Liver (tissue), 9 donors: ENCODE results near the gene ARMH1. TPM values are rescaled to one million over a fixed set of nuclear protein-coding genes. Genes with fewer than 3 reads are reported as not detected.

Experiments used
- DNase-seq: peaks from one replicate; pipeline ENCODE4 v3.0.0-alpha.2; 2017; ENCODE audit warnings: low spot score
- H3K27ac ChIP-seq, 2 donors: one replicate each; pipeline ENCODE4 v1.7.0; 2013; ENCODE audit warnings: inconsistent platforms in 2 of 2, low read length in 2 of 2, control low read depth in 1 of 2, low read depth in 1 of 2, mild to moderate bottlenecking in 1 of 2
- H3K27me3 ChIP-seq, 4 donors: one replicate each; pipeline versions ENCODE4 v1.6.1 to v1.7.0; 2013; ENCODE audit warnings: low read length in 3 of 4, inconsistent platforms in 1 of 4, mild to moderate bottlenecking in 1 of 4, moderate library complexity in 1 of 4; ENCODE audit not compliant: control insufficient read depth in 4 of 4, insufficient read depth in 4 of 4
- H3K36me3 ChIP-seq, 4 donors: one replicate each; pipeline versions ENCODE4 v1.6.1 to v1.7.0; 2013; ENCODE audit warnings: low read length in 3 of 4, mild to moderate bottlenecking in 3 of 4, low read depth in 1 of 4, moderate library complexity in 1 of 4; ENCODE audit not compliant: control insufficient read depth in 4 of 4, insufficient read depth in 3 of 4
- H3K4me1 ChIP-seq, 4 donors: one replicate each; pipeline versions ENCODE4 v1.6.1 to v1.7.0; 2013; ENCODE audit warnings: low read length in 3 of 4, mild to moderate bottlenecking in 3 of 4, moderate library complexity in 1 of 4; ENCODE audit not compliant: control insufficient read depth in 4 of 4, insufficient read depth in 4 of 4
- H3K4me3 ChIP-seq, 3 donors: one replicate each; pipeline versions ENCODE4 v1.6.1 to v1.7.0; 2013; ENCODE audit warnings: low read length in 3 of 3, control low read depth in 1 of 3, low read depth in 1 of 3, mild to moderate bottlenecking in 1 of 3
- H3K9ac ChIP-seq, 2 donors: one replicate each; pipeline ENCODE4 v1.7.0; 2013; ENCODE audit warnings: low read length in 2 of 2, mild to moderate bottlenecking in 2 of 2, moderate library complexity in 2 of 2, control low read depth in 1 of 2, low read depth in 1 of 2
- H3K9me3 ChIP-seq, 4 donors: one replicate each; pipeline versions ENCODE4 v1.6.1 to v1.7.0; 2013; ENCODE audit warnings: low read length in 3 of 4; ENCODE audit not compliant: control insufficient read depth in 4 of 4
- ATF3 ChIP-seq: IDR thresholded peaks from 2 replicates; pipeline ENCODE4 v1.6.1; 2016; ENCODE audit warnings: antibody characterized with exemption
- EGR1 ChIP-seq, 2 donors: IDR thresholded peaks; 2 replicates each; pipeline ENCODE4 v1.6.1; 2016 to 2018; ENCODE audit warnings: antibody characterized with exemption in 2 of 2, low read depth in 2 of 2
- FOXA1 ChIP-seq: IDR thresholded peaks from 2 replicates; pipeline ENCODE4 v1.6.1; 2016; ENCODE audit warnings: antibody characterized with exemption
- FOXA2 ChIP-seq: IDR thresholded peaks from 2 replicates; pipeline ENCODE4 v1.6.1; 2016; ENCODE audit warnings: antibody characterized with exemption
- GABPA ChIP-seq, 2 donors: IDR thresholded peaks in 1 of 2; conservative IDR thresholded peaks in 1 of 2; 2 replicates each; pipeline ENCODE4 v1.6.1; 2016; ENCODE audit warnings: antibody characterized with exemption in 2 of 2, mild to moderate bottlenecking in 1 of 2, moderate library complexity in 1 of 2
- HNF4A ChIP-seq, 2 donors: conservative IDR thresholded peaks; 2 replicates each; pipeline ENCODE4 v1.6.1; 2016; ENCODE audit warnings: antibody characterized with exemption in 2 of 2, mild to moderate bottlenecking in 2 of 2
- HNF4G ChIP-seq: IDR thresholded peaks from 2 replicates; pipeline ENCODE4 v1.6.1; 2016; ENCODE audit warnings: antibody characterized with exemption
- JUND ChIP-seq, 2 donors: IDR thresholded peaks; 2 replicates each; pipeline ENCODE4 v1.6.1; 2016; ENCODE audit warnings: antibody characterized with exemption in 2 of 2
- NR2F2 ChIP-seq: IDR thresholded peaks from 2 replicates; pipeline ENCODE4 v1.6.1; 2016; ENCODE audit warnings: antibody characterized with exemption
- RAD21 ChIP-seq, 2 donors: IDR thresholded peaks; 2 replicates each; pipeline ENCODE4 v1.6.1; 2016; ENCODE audit warnings: antibody characterized with exemption in 2 of 2, mild to moderate bottlenecking in 2 of 2
- RXRA ChIP-seq, 2 donors: IDR thresholded peaks; 2 replicates each; pipeline ENCODE4 v1.6.1; 2017 to 2018; ENCODE audit warnings: antibody characterized with exemption in 2 of 2, mild to moderate bottlenecking in 1 of 2
- SP1 ChIP-seq: IDR thresholded peaks from 2 replicates; pipeline ENCODE4 v1.6.1; 2018; ENCODE audit warnings: antibody characterized with exemption, mild to moderate bottlenecking
- TAF1 ChIP-seq: conservative IDR thresholded peaks from 2 replicates; pipeline ENCODE4 v1.6.1; 2016; ENCODE audit warnings: antibody characterized with exemption, mild to moderate bottlenecking
- YY1 ChIP-seq: IDR thresholded peaks from 2 replicates; pipeline ENCODE4 v1.6.1; 2016; ENCODE audit warnings: antibody characterized with exemption, mild to moderate bottlenecking
- ZBTB33 ChIP-seq: IDR thresholded peaks from 2 replicates; pipeline ENCODE4 v1.6.1; 2016; ENCODE audit warnings: antibody characterized with exemption
- WGBS: extraction: QIAGEN DNeasy Blood & Tissue Kit; methylation state at CpG from one replicate; pipeline ENCODE4 v1.1.7; 2013; 5-methylcytosine and 5-hydroxymethylcytosine counted together
- polyA plus RNA-seq, 2 donors: library from polyadenylated mRNA; stranded (reverse) in 1 of 2; unstranded in 1 of 2; fragments of 200-250 nt in 1 of 2; fragments of >200 nt in 1 of 2; fragmentation: Nextera tagmentation in 1 of 2; extraction: Ambion mirVana in 1 of 2; gene quantifications; one replicate each; pipeline versions ENCODE4 v1.2.1 to v1.2.3, GENCODE V29; 2013 to 2015
- total RNA-seq, 2 donors: library from RNA; depleted of rRNA; stranded (reverse); fragments of >200 nt; gene quantifications; one replicate each; pipeline ENCODE4 v1.2.3, GENCODE V29; 2014
- TF ChIP-seq, protein P1 (sequence below): IDR thresholded peaks from 2 replicates; pipeline ENCODE4 v1.6.1; 2016; ENCODE audit warnings: antibody characterized with exemption, mild to moderate bottlenecking
- TF ChIP-seq, protein P2 (sequence below): IDR thresholded peaks from 2 replicates; pipeline ENCODE4 v1.6.1; 2016; ENCODE audit warnings: antibody characterized with exemption
- TF ChIP-seq, protein P3 (sequence below): fragments of 150-350 bp; IDR thresholded peaks from 2 replicates; pipeline ENCODE4 v1.5.1; 2017; ENCODE audit warnings: improper control_type of control experiment, low read depth, low read length; ENCODE audit not compliant: missing input control
- donor health status: healthy.
- donor health status: healthy.
- donor health status: healthy.
- donor health status: healthy.
- donor health status: healthy.

ARMH1 gene
- total and polyA plus RNA-seq, 4 donors, result 2.2 to 20.3 (median 5.5) TPM

GRCh38 chr1:44718091-44718490 is 43.6 kb downstream of the ARMH1 start:
- no peak overlapping the region for H3K4me3 ChIP-seq
- peaks cover 0 to 7% (median 0%) of the 10 kb centered on the region in 4 donors for H3K4me1 ChIP-seq
- no peak for TF ChIP-seq SP1
- TF ChIP-seq ATF3, result no peak
- no peak for TF ChIP-seq JUND (IDR thresholded peaks at IDR 0.05)
- TF ChIP-seq EGR1 (IDR thresholded peaks at IDR 0.05; ENCODE audit: low read depth in 2 of 2), result no peak
- TF ChIP-seq ZBTB33, result no peak
- TF ChIP-seq FOXA1, result no peak
- no peak for TF ChIP-seq GABPA (IDR thresholded peaks at IDR 0.05 in 1 of 2, conservative IDR thresholded peaks at IDR 0.05 in 1 of 2)
- TF ChIP-seq, protein P1, sequence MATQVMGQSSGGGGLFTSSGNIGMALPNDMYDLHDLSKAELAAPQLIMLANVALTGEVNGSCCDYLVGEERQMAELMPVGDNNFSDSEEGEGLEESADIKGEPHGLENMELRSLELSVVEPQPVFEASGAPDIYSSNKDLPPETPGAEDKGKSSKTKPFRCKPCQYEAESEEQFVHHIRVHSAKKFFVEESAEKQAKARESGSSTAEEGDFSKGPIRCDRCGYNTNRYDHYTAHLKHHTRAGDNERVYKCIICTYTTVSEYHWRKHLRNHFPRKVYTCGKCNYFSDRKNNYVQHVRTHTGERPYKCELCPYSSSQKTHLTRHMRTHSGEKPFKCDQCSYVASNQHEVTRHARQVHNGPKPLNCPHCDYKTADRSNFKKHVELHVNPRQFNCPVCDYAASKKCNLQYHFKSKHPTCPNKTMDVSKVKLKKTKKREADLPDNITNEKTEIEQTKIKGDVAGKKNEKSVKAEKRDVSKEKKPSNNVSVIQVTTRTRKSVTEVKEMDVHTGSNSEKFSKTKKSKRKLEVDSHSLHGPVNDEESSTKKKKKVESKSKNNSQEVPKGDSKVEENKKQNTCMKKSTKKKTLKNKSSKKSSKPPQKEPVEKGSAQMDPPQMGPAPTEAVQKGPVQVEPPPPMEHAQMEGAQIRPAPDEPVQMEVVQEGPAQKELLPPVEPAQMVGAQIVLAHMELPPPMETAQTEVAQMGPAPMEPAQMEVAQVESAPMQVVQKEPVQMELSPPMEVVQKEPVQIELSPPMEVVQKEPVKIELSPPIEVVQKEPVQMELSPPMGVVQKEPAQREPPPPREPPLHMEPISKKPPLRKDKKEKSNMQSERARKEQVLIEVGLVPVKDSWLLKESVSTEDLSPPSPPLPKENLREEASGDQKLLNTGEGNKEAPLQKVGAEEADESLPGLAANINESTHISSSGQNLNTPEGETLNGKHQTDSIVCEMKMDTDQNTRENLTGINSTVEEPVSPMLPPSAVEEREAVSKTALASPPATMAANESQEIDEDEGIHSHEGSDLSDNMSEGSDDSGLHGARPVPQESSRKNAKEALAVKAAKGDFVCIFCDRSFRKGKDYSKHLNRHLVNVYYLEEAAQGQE, result no peak
- TF ChIP-seq, protein P2, sequence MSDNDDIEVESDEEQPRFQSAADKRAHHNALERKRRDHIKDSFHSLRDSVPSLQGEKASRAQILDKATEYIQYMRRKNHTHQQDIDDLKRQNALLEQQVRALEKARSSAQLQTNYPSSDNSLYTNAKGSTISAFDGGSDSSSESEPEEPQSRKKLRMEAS, result no peak
- TF ChIP-seq HNF4G, result no peak
- no peak for TF ChIP-seq TAF1
- no peak for TF ChIP-seq NR2F2
- no peak for TF ChIP-seq YY1
- TF ChIP-seq, protein P3, sequence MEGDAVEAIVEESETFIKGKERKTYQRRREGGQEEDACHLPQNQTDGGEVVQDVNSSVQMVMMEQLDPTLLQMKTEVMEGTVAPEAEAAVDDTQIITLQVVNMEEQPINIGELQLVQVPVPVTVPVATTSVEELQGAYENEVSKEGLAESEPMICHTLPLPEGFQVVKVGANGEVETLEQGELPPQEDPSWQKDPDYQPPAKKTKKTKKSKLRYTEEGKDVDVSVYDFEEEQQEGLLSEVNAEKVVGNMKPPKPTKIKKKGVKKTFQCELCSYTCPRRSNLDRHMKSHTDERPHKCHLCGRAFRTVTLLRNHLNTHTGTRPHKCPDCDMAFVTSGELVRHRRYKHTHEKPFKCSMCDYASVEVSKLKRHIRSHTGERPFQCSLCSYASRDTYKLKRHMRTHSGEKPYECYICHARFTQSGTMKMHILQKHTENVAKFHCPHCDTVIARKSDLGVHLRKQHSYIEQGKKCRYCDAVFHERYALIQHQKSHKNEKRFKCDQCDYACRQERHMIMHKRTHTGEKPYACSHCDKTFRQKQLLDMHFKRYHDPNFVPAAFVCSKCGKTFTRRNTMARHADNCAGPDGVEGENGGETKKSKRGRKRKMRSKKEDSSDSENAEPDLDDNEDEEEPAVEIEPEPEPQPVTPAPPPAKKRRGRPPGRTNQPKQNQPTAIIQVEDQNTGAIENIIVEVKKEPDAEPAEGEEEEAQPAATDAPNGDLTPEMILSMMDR, result no peak
- TF ChIP-seq RXRA (IDR thresholded peaks at IDR 0.05), result no peak
- TF ChIP-seq RAD21 (IDR thresholded peaks at IDR 0.05), result no peak
- no peak for TF ChIP-seq FOXA2
- TF ChIP-seq HNF4A (conservative IDR thresholded peaks at IDR 0.05), result no peak
- no peak overlapping the region for H3K9ac ChIP-seq
- WGBS, result 91% methylated on average over 6 of the region's 6 CpGs
- no peak for DNase-seq
- H3K27me3 ChIP-seq, result no peaks in the 10 kb centered on the region
- no peaks in the 10 kb centered on the region for H3K9me3 ChIP-seq
- no peak overlapping the region for H3K27ac ChIP-seq
- no peaks in the 10 kb centered on the region for H3K36me3 ChIP-seq
